Skeletal muscle cell (primary cell): Measurements from ENCODE around the gene EYS.
A peak's percentile ranks its signal among the peaks of the same experiment; 100 is the strongest.
"Not testable (repeated sequence)": the region's sequence is repeated elsewhere in the genome, so short reads cannot be mapped to it uniquely, and the experiment has no call there.

Experiments
- DNase-seq: peaks from one replicate; pipeline ENCODE4 v3.0.0-alpha.2; 2010; ENCODE audit warnings: low read depth
- H3K4me3 ChIP-seq: 2 replicates; pipeline ENCODE4 v1.5.1; 2011; ENCODE audit warnings: low read depth, mild to moderate bottlenecking, control low read depth, low read length, moderate library complexity

EYS gene

GRCh38 chr6:64255000-64255399 is 1452.0 kb downstream of the EYS start:
- no peak for DNase-seq
- no peak overlapping the region for H3K4me3 ChIP-seq

DNA sequence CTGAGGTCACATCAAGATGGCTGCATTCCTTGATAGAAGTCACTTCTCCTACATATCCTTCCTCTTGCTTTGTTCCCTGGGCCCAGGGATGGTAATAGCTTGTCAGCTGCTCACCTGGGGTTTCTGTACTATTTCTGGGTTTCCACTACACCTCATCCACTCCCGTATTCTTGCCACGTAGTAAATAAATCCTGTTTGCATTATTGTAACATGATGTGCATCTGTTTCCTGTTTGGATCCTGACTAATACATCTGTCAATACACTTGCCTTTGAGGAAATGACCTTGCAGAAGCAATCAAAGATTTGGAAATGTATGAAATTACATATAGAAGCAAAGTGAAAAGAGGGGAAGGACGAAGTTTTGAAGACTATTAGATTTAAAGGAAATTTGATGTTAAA is 1452.5 kb downstream of the EYS start:
- DNase-seq = no peak
- no peak overlapping the region for H3K4me3 ChIP-seq

- no peak for DNase-seq
Observed at GRCh38 chr6:64252256-64252655, 1454.8 kb downstream of the EYS start.

DNA sequence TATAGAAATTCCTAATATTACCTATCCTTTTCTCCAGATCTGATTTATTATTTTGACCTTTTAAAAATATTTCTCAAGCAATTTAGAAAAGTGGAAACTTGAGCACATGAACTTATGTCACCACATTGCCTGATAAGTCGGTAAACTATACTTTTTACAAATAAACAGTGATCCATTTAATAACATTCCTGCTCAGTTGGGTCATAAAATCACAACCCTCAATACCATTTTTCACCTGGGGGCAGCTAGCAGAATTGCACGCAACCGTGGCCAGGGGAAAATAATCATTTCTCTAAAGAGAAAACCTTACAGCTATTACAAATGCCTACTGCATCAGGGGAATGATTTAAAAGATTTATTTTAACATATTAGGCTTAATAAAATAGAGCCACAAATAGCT is 1456.9 kb downstream of the EYS start:
- H3K4me3 ChIP-seq = no peak overlapping the region

More at GRCh38 chr6:64252256-64252655, 1454.8 kb downstream of the EYS start:
- H3K4me3 ChIP-seq = no peak overlapping the region

DNA sequence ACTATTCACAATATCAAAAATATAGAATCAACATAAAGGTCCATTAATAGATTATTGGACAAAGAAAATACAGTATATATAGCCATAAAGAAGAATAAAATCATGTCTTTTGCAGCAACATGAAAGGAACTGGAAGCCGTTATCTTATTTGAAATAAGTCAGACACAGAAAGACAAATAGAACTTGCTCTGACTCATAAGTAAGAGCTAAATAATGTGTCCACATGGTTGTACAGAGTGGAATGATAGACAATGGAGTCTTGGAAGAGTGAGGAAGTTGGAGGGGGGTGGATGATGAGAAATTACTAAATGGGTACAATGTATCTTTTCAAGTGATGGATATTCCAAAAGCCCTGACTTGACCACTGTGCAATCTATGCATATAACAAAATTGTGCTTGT is 1457.9 kb downstream of the EYS start:
- H3K4me3 ChIP-seq = no peak overlapping the region
- no peak for DNase-seq

More for the DNA sequence above, 1456.9 kb downstream of the EYS start:
- no peak for DNase-seq

- DNase-seq = no peak
- no peak overlapping the region for H3K4me3 ChIP-seq
Observed at GRCh38 chr6:64243618-64244017, 1463.4 kb downstream of the EYS start.

DNA sequence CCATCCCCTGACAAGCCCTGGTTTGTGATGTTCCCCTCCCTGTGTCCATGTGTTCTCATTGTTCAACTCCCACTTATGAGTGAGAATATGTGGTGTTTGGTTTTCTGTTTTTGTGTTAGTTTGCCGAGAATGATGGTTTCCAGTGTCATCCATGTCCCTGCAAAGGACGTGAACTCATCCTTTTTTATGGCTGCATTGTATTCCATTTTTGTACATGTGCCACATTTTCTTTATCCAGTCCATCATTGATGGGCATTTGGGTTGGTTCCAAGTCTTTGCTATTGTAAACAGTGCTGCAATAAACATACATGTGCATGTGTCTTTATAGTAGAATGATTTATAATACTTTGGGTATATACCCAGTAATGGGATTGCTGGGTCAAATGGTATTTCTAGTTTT is 1468.1 kb downstream of the EYS start:
- not testable (repeated sequence) for DNase-seq, H3K4me3 ChIP-seq

DNA sequence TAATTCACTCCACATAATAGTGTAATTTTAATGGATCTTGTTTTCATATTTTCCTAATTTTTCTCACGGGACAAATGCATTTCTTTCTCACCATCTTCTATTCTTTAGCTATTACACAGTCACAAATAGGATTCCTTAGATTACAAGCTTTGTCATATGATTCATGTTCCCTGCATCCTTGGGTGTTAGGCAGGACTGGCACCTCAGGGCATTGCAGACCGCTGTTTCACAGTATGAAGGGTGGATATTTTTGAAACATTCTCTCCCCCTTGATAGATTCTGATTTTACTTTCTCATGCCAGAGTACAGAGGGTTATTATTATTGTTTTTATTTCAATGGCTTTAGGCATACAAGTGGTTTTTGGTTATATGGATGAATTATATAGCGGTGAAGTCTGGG is 1469.0 kb downstream of the EYS start:
- DNase-seq = no peak
- H3K4me3 ChIP-seq = no peak overlapping the region

GRCh38 chr6:64233746-64234145 is 1473.3 kb downstream of the EYS start:
- H3K4me3 ChIP-seq = no peak overlapping the region
- DNase-seq = no peak

DNA sequence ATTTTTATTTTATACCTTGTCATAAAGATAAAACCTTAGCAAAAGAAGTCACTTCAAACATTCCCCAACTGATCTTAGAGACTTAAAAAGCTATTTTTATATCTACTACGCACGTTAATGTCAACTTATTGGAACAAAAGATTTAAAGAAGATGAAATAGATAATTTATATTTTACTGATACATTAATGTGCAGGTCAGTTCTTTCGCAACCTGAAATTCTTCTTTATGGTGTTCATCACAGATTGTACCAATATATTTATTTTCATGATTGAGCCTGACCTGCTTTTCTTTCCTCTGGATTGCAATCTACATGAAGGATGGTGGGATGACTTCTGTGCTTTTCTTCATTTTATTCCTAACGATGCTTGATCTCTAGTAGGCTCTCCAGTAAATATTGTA is 1475.1 kb downstream of the EYS start:
- DNase-seq = no peak
- no peak overlapping the region for H3K4me3 ChIP-seq

DNA sequence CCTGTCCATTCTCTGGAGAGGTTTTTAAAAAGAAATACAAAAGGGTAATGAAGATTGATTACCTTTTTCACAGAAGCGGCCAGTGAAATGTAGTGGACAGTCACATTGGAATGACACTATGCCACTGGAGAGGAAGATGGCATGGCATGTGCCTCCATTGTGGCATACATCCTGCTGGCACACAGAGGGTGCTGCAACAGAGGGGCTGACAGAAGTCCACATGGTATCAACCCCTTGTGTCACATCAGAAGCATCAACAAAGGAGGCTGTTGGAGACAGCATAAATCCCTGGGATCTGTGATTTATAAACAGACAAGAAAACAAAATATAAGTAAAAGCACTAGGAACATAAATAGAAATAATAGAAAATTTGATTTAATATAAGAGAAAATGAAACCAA is 1476.5 kb downstream of the EYS start:
- H3K4me3 ChIP-seq = no peak overlapping the region
- no peak for DNase-seq

DNA sequence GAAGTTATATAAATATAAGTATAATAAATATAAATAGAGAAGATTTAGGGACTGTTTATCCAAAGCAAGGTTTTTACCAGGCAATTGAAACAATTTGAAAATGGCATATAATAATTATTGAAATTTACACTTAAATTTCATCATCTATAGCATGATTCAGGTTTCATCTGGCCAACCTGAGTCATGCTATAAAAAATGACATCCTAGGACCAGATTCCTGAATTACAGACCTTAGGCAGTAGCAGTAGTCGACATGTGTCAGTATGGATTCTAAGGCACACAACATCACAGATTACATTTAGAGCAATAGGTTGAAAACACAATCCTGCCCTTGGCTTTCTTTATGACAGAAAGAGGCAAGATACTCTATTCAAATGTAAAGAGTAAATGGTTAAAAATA is 1479.2 kb downstream of the EYS start:
- DNase-seq = no peak
- H3K4me3 ChIP-seq = no peak overlapping the region

DNA sequence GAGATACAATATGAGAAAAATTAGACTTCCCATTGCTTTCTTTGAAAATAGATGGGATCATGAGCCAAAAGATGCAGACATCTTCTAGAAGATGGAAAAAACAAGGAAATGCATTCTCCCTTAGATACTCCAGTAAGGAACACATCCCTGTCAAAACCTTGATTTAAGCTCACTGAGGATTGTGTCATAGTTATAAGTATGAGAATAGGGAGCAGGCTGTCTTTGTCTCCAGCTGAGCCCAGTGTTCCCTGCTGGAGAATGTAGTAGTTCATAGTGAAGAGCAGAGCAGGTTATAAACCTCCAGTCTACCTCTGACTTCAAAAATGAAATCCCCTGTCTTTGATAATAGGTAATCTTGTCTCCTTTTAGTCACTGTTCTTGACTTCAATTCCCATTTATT is 1481.5 kb downstream of the EYS start:
- no peak for DNase-seq
- H3K4me3 ChIP-seq = no peak overlapping the region

DNA sequence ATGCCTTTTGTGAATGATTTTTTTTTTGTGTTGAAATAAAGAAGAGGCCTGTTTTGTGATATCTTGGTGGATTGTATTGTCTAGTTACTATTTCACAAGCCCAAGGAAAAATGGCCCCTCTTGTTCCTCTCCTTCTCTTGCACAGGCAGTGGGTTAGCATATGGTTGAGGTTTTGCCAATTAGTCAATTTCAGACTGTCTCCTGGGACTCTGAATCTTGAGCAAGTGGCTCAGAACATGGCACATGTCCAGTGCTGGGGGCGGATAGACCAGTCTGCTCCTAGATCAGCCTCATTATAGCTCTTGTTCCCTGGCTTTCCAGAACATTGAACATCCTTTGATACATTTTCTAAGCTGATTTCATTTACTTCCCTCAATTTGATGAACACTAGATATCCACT is 1482.2 kb downstream of the EYS start:
- peak; percentile 96 for DNase-seq
- no peak overlapping the region for H3K4me3 ChIP-seq

GRCh38 chr6:64221776-64222175 is 1485.2 kb downstream of the EYS start:
- H3K4me3 ChIP-seq = no peak overlapping the region
- DNase-seq = no peak

GRCh38 chr6:64220801-64221200 is 1486.2 kb downstream of the EYS start:
- no peak overlapping the region for H3K4me3 ChIP-seq
- no peak for DNase-seq

DNA sequence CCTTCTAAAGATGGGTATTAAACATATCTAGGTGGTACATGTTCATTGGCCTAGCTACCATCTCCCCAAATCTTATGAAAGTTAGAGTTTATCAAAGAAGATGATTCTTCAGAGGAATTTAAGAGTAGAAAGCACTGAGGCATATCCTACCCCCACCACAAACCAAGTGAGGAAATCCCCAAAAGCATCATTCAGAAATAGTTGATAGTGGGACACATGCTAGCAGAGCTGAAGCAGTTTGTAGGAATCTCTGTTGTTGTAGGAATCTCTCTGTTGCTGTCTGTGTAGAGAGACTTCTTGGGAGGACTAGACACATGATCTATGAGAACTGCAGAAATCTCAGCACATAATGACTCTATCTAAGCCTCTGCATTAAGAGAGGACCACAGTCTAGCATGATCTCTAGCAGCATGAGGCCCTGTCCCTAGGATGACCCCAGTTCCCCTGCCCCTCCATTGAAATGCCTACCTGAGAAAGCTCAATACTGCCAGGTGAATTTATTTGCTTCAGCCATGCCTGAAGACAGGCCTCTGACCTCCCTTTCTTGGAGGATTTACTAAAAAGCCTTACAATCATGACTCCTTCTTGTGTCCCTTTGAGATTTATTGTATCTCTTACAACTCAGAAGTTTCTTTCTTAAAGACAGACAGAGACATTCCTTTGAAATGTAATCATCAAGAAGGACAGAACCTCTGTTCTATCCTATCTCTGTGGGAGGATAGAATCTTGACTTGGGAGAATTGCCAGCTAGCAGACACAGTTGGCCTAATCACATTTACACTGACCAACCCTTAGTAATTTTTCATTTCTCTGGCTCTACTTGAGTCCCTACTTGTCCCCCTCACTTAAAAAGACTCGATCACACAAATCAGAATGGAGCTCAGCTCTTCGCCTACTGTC is 1489.1 kb downstream of the EYS start:
- peak; percentile 68 for DNase-seq
- no peak overlapping the region for H3K4me3 ChIP-seq

DNA sequence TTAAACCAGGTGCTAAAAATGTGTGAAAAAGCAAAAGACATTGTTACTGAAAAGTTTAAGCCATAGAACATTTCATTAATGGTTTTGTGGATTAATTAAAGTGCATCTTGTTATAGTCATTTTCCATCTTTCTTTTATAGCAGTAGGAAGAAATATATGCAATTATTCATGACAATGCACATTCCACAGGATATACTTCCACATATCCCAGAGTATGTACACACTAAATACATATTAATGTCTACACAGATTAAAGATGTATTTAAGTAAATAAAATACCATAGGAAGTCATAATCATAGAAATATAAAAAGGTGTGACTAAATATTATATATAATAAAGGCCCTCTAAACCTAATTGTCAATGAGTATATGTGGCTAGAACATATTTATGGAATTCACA is 1492.7 kb downstream of the EYS start:
- H3K4me3 ChIP-seq = no peak overlapping the region
- no peak for DNase-seq

DNA sequence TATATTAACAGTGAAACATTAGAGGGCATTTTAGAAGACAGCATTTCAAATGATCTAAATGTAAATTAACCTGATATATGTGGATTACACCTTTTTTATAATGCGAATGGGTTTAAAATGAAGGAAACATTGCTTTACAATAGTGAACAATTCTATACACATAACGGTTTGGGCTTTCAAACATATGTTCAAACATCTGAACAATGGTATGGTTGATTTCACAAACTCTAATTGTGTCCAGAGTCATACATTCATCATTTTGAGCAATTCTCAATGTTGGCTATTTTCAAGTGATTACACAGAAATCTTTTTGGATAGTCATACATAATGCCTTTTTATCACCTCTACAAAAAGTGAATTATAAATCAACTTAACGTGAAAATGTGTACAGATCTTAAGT is 1493.3 kb downstream of the EYS start:
- H3K4me3 ChIP-seq = no peak overlapping the region
- no peak for DNase-seq

GRCh38 chr6:64197246-64197645 is 1509.8 kb downstream of the EYS start:
- DNase-seq = no peak
- H3K4me3 ChIP-seq = no peak overlapping the region

DNA sequence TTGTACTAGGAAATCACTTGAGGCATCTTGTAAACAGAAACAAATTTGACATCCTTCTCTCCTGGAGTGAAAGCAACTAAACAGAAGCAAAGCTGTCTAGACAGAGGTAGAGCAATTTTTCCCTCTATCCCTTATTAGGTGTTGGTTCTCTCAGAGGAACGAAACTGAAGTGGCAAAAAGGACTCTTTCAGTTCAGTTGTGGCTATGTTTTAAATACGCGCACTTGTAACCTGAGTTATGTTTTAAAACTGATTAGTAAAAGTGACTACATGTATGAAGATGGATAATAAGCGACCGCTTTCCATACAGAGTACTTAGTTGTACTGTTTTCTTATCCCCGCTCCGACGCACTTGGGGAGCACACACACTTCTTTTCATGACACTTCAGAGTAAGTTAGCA is 1520.4 kb downstream of the EYS start:
- DNase-seq = no peak
- no peak overlapping the region for H3K4me3 ChIP-seq
